ENCODE results near the gene ESYT2. TPM values are rescaled to one million over a fixed set of nuclear protein-coding genes. Genes with fewer than 3 reads are reported as not detected.
A peak's percentile ranks its signal among the peaks of the same experiment; 100 is the strongest.

The ESYT2 gene
- total and polyA plus RNA-seq, 2 of the 4 experiments (the other 2 are of a cell fraction), result 26.7 to 69.9 TPM

DNA sequence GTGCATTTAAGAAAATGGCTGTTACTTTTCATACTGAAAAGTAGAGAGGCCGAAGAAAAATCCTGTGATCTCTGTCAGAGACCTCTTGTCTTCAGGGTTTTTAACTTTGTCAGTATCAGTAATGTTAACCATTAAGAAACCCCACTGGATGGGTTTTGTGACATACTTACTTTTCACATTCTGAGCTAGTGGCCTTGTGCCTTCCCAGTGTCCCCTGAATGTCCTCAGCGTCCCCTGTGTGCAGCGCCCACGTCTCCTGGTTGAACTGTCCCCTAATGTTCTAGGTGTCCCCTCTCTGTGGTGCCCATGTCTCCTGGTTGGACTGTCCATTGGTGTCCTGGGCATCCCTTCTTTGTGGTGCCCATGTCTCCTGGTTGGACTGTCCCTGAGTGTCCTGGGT lies 36.7 kb upstream of the ESYT2 start:
- CTCF ChIA-PET, result no interaction called here
- dilution Hi-C loops (cut with HindIII; ENCODE audit: low sequenced_read_pairs, unreplicated experiment) (no loop called here), intact Hi-C loops (cut with micrococcal nuclease) (no loop called here), in situ Hi-C loops (cut with MboI; ENCODE audit: low sequenced_read_pairs) (no loop called here)
- peak overlapping the region; percentile 56; the same call in 1 of the 2 replicates for H2AK5ac ChIP-seq (ENCODE audit: low read depth, low read length)
- H3K23ac ChIP-seq (ENCODE audit: low read depth, low read length), result no peak overlapping the region
- no peaks in the 10 kb centered on the region for H4K20me1 ChIP-seq (ENCODE audit: insufficient read depth, low read length)
- H2BK15ac ChIP-seq (ENCODE audit: low read depth, low read length), result no peak overlapping the region
- no peak overlapping the region for H3K14ac ChIP-seq (replicated peaks; ENCODE audit: low read depth, low read length)
- H3K27me3 ChIP-seq (ENCODE audit: control insufficient read depth, insufficient read depth, low read length), result no peaks in the 10 kb centered on the region
- H4K8ac ChIP-seq (ENCODE audit: low read depth in 2 of 2, low read length in 2 of 2), result no peak overlapping the region; a peak in 2 of 4 replicates
- no peaks in the 10 kb centered on the region for H3K9me3 ChIP-seq (ENCODE audit: control insufficient read depth, insufficient read depth, low read length)
- no peak overlapping the region for H3K27ac ChIP-seq (ENCODE audit: insufficient read depth, low read length)
- no peak overlapping the region for H2BK120ac ChIP-seq (ENCODE audit: low read depth, low read length)
- no peak overlapping the region for H4K91ac ChIP-seq (ENCODE audit: insufficient read depth, low read depth, low read length)
- POLR2A ChIA-PET (ENCODE audit: unreplicated experiment), result no interaction called here
- no peak overlapping the region for H2AFZ ChIP-seq (replicated peaks; ENCODE audit: low read length, poor library complexity)
- TF ChIP-seq MAZ (IDR thresholded peaks at IDR 0.05; ENCODE audit: borderline replicate concordance, low read depth, low read length) (no peak), RAD21 (IDR thresholded peaks at IDR 0.05; ENCODE audit: low read length) (no peak), RCOR1 (IDR thresholded peaks at IDR 0.05; ENCODE audit: insufficient replicate concordance, low read length) (no peak), MXI1 (IDR thresholded peaks at IDR 0.05; ENCODE audit: borderline replicate concordance, low read depth, low read length) (no peak), POLR2A (IDR thresholded peaks at IDR 0.05; ENCODE audit: low read depth, low read length) (no peak), FOS (IDR thresholded peaks at IDR 0.05; ENCODE audit: low read depth, low read length) (no peak), CEBPB (IDR thresholded peaks at IDR 0.05; ENCODE audit: low read depth, low read length) (no peak), NFE2L2 (IDR thresholded peaks at IDR 0.05; ENCODE audit: low read depth, low read length) (no peak), SMC3 (IDR thresholded peaks at IDR 0.05; ENCODE audit: low read depth, low read length) (no peak)
- TF ChIP-seq, protein P1, sequence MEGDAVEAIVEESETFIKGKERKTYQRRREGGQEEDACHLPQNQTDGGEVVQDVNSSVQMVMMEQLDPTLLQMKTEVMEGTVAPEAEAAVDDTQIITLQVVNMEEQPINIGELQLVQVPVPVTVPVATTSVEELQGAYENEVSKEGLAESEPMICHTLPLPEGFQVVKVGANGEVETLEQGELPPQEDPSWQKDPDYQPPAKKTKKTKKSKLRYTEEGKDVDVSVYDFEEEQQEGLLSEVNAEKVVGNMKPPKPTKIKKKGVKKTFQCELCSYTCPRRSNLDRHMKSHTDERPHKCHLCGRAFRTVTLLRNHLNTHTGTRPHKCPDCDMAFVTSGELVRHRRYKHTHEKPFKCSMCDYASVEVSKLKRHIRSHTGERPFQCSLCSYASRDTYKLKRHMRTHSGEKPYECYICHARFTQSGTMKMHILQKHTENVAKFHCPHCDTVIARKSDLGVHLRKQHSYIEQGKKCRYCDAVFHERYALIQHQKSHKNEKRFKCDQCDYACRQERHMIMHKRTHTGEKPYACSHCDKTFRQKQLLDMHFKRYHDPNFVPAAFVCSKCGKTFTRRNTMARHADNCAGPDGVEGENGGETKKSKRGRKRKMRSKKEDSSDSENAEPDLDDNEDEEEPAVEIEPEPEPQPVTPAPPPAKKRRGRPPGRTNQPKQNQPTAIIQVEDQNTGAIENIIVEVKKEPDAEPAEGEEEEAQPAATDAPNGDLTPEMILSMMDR (conservative IDR thresholded peaks at IDR 0.05; ENCODE audit: low read depth, low read length), result no peak
- no peak overlapping the region for H3K4ac ChIP-seq (ENCODE audit: low read depth, low read length)
- no peak overlapping the region for H3K18ac ChIP-seq (ENCODE audit: low read depth, low read length)
- no peak overlapping the region for H3K56ac ChIP-seq (ENCODE audit: extremely low read depth, insufficient read depth, low read length)
- 94% methylated on average over 3 of the region's 4 CpGs; no CpG with 5 or more reads in 1 of the 2 experiments for WGBS, 2 experiments (ENCODE audit: extremely low coverage in 2 of 2, insufficient read length in 1 of 2)
- no TSS peak for BruUV-seq (replicated peaks)
- H3K4me3 ChIP-seq (ENCODE audit: insufficient read depth, low read depth, low read length), result no peak overlapping the region
- peaks cover 5% of the 10 kb centered on the region for H3K4me1 ChIP-seq (ENCODE audit: control insufficient read depth, insufficient read depth, low read length)
- ATAC-seq (ENCODE audit: low read depth) (no peak), DNase-seq (no peak)
- H2AK9ac ChIP-seq (replicated peaks; ENCODE audit: low read depth, low read length, poor library complexity), result no peak overlapping the region
- no peak overlapping the region for H2BK20ac ChIP-seq (ENCODE audit: low read depth, low read length)
- peak overlapping the region; percentile 25; the same call in 1 of the 2 replicates for H4K5ac ChIP-seq (ENCODE audit: low read depth, low read length)
- peaks cover 14% of the 10 kb centered on the region; the same call in 1 of the 2 replicates for H3K9me1 ChIP-seq (ENCODE audit: insufficient read depth, low read length)
- no peak overlapping the region for H2BK5ac ChIP-seq (ENCODE audit: low read depth, low read length, poor library complexity, severe bottlenecking)
- peaks cover 35 to 66% of the 10 kb centered on the region in 2 experiments for H3K79me1 ChIP-seq (ENCODE audit: low read depth in 1 of 2, low read length in 2 of 2)
- peaks cover 3% of the 10 kb centered on the region; the same call in 1 of the 2 replicates for H3K36me3 ChIP-seq (ENCODE audit: control insufficient read depth, insufficient read depth, low read length)
- no peak overlapping the region for H3K9ac ChIP-seq (ENCODE audit: low read depth, low read length)
- no peak overlapping the region for H3K4me2 ChIP-seq (ENCODE audit: low read depth, low read length)
